ENCODE measurements around the gene FOXE3.

FOXE3 gene

GRCh38 chr1:47403321-47403910, 12.7 kb upstream of the FOXE3 start:
- Histone ChIP-seq H3K9me3 (ENCODE audit: control insufficient read depth, insufficient read depth, low read depth, low read length) (no peaks in the 10 kb centered on the region), H3K4me3 (ENCODE audit: low read depth, low read length) (no peak overlapping the region), H3K9ac (ENCODE audit: low read length) (no peak overlapping the region), H3K36me3 (ENCODE audit: control insufficient read depth, insufficient read depth, low read length) (no peaks in the 10 kb centered on the region), H3K4me1 (ENCODE audit: control insufficient read depth, insufficient read depth, low read length) (no peaks in the 10 kb centered on the region), H3K27me3 (ENCODE audit: control insufficient read depth, insufficient read depth, low read length) (peaks cover 65% of the 10 kb centered on the region), H3K27ac (ENCODE audit: low read depth, low read length) (no peak overlapping the region)

DNA sequence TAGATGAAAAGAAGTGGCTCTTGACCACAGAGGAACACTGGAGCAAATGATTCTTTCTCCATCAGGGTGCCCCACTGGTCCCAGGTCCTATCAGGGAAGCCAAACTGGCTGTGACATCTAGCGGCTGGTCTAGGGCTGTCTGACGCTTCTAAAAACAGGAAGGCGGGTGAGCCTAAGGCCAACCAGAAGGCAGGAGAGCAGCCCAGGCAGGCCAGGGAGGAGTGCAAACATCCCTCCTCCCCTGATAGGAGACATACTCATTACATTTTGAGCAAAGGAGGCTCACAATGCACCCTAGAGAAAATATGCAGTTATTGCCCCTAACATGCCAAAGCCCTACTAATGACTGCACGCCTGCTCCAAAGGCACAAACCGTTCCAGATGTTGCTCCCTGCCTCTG, 10.4 kb upstream of the FOXE3 start:
- H3K9me3 ChIP-seq (ENCODE audit: control insufficient read depth, insufficient read depth, low read depth, low read length) = no peaks in the 10 kb centered on the region
- H3K36me3 ChIP-seq (ENCODE audit: control insufficient read depth, insufficient read depth, low read length) = no peaks in the 10 kb centered on the region
- no peaks in the 10 kb centered on the region for H3K4me1 ChIP-seq (ENCODE audit: control insufficient read depth, insufficient read depth, low read length)
- H3K4me3 ChIP-seq (ENCODE audit: low read depth, low read length) = no peak overlapping the region
- H3K27me3 ChIP-seq (ENCODE audit: control insufficient read depth, insufficient read depth, low read length) = peaks cover 64% of the 10 kb centered on the region
- H3K9ac ChIP-seq (ENCODE audit: low read length) = no peak overlapping the region
- H3K27ac ChIP-seq (ENCODE audit: low read depth, low read length) = no peak overlapping the region

DNA sequence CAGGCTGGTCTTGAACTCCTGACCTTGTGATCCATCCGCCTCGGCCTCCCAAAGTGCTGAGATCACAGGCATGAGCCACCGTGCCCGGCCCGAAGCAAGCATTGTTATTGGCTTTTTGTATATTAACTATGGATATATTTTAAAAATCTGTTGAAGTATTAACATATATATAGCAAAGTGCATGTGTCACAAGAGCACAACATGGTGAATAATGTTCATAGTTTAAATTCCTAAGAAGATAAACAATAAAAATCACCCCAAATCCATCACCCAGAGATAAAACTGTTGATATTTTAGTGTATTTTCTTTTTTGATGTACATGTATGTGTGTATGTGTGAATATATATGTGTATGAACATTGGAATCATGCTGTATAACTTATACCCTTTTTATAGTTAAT, 9.1 kb upstream of the FOXE3 start:
- no peak overlapping the region for H3K9ac ChIP-seq (ENCODE audit: low read length)
- peaks cover 66% of the 10 kb centered on the region for H3K27me3 ChIP-seq (ENCODE audit: control insufficient read depth, insufficient read depth, low read length)
- no peak overlapping the region for H3K4me3 ChIP-seq (ENCODE audit: low read depth, low read length)
- H3K9me3 ChIP-seq (ENCODE audit: control insufficient read depth, insufficient read depth, low read depth, low read length) = no peaks in the 10 kb centered on the region
- H3K27ac ChIP-seq (ENCODE audit: low read depth, low read length) = no peak overlapping the region
- H3K36me3 ChIP-seq (ENCODE audit: control insufficient read depth, insufficient read depth, low read length) = no peaks in the 10 kb centered on the region
- H3K4me1 ChIP-seq (ENCODE audit: control insufficient read depth, insufficient read depth, low read length) = no peaks in the 10 kb centered on the region

GRCh38 chr1:47407481-47407880, 8.6 kb upstream of the FOXE3 start:
- no peak overlapping the region for H3K4me3 ChIP-seq (ENCODE audit: low read depth, low read length)
- H3K36me3 ChIP-seq (ENCODE audit: control insufficient read depth, insufficient read depth, low read length) = no peaks in the 10 kb centered on the region
- no peaks in the 10 kb centered on the region for H3K9me3 ChIP-seq (ENCODE audit: control insufficient read depth, insufficient read depth, low read depth, low read length)
- no peak overlapping the region for H3K9ac ChIP-seq (ENCODE audit: low read length)
- H3K27ac ChIP-seq (ENCODE audit: low read depth, low read length) = no peak overlapping the region
- H3K4me1 ChIP-seq (ENCODE audit: control insufficient read depth, insufficient read depth, low read length) = no peaks in the 10 kb centered on the region; the same call in 1 of the 2 replicates
- peaks cover 65% of the 10 kb centered on the region for H3K27me3 ChIP-seq (ENCODE audit: control insufficient read depth, insufficient read depth, low read length)

GRCh38 chr1:47409311-47410067, 6.6 kb upstream of the FOXE3 start:
- Histone ChIP-seq H3K27ac (ENCODE audit: low read depth, low read length) (no peak overlapping the region), H3K4me3 (ENCODE audit: low read depth, low read length) (no peak overlapping the region), H3K4me1 (ENCODE audit: control insufficient read depth, insufficient read depth, low read length) (no peaks in the 10 kb centered on the region; the same call in 1 of the 2 replicates), H3K27me3 (ENCODE audit: control insufficient read depth, insufficient read depth, low read length) (peaks cover 67% of the 10 kb centered on the region), H3K9ac (ENCODE audit: low read length) (no peak overlapping the region), H3K36me3 (ENCODE audit: control insufficient read depth, insufficient read depth, low read length) (no peaks in the 10 kb centered on the region), H3K9me3 (ENCODE audit: control insufficient read depth, insufficient read depth, low read depth, low read length) (no peaks in the 10 kb centered on the region)

DNA sequence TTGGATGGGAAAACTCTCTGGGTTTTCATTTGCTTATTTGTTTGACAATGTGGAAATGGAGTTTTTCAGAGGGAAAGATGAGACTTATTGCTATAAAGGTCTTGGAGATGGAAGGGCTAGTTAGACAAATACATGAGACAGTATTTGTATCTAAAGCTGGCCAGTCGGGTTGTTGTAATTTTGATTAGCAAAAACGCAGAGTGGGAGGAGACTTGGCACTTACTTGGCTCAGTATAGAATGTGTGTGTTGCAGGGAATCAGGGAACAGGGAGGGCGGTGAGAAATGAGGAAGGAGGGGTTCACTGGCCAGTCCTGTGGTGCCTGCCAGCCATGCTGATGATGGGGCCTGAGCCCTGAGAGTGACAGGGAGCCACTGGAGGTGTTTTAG, 6.0 kb upstream of the FOXE3 start:
- Histone ChIP-seq H3K27ac (ENCODE audit: low read depth, low read length) (no peak overlapping the region), H3K4me1 (ENCODE audit: control insufficient read depth, insufficient read depth, low read length) (no peaks in the 10 kb centered on the region; the same call in 1 of the 2 replicates), H3K9me3 (ENCODE audit: control insufficient read depth, insufficient read depth, low read depth, low read length) (no peaks in the 10 kb centered on the region), H3K27me3 (ENCODE audit: control insufficient read depth, insufficient read depth, low read length) (peaks cover 69% of the 10 kb centered on the region), H3K36me3 (ENCODE audit: control insufficient read depth, insufficient read depth, low read length) (no peaks in the 10 kb centered on the region), H3K9ac (ENCODE audit: low read length) (no peak overlapping the region), H3K4me3 (ENCODE audit: low read depth, low read length) (no peak overlapping the region)

DNA sequence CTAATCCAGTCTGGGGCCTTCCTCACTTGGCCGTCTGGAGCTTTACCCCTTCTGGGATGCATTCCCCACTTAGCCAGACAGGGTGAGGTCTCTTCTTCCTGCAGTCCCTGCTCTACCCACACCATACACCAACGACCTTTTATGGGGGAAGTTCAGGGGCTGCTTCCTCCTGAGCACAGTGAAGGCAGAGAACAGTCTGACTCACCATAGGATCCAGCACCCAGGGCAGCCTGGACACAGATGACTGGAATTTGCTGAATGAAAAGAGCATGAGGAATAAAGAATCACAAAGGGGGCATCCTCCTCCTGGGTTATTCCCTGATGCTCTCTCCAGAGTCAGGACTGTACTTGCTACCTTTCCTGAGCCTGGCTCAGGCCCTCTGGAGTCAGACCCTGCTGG, 4.6 kb upstream of the FOXE3 start:
- H3K4me1 ChIP-seq (ENCODE audit: control insufficient read depth, insufficient read depth, low read length) = no peaks in the 10 kb centered on the region; the same call in 1 of the 2 replicates
- no peaks in the 10 kb centered on the region for H3K36me3 ChIP-seq (ENCODE audit: control insufficient read depth, insufficient read depth, low read length)
- peaks cover 79% of the 10 kb centered on the region for H3K27me3 ChIP-seq (ENCODE audit: control insufficient read depth, insufficient read depth, low read length)
- no peak overlapping the region for H3K4me3 ChIP-seq (ENCODE audit: low read depth, low read length)
- H3K9me3 ChIP-seq (ENCODE audit: control insufficient read depth, insufficient read depth, low read depth, low read length) = no peaks in the 10 kb centered on the region
- no peak overlapping the region for H3K9ac ChIP-seq (ENCODE audit: low read length)
- H3K27ac ChIP-seq (ENCODE audit: low read depth, low read length) = no peak overlapping the region

- Histone ChIP-seq H3K36me3 (ENCODE audit: control insufficient read depth, insufficient read depth, low read length) (no peaks in the 10 kb centered on the region), H3K27ac (ENCODE audit: low read depth, low read length) (no peak overlapping the region), H3K4me3 (ENCODE audit: low read depth, low read length) (no peak overlapping the region), H3K9me3 (ENCODE audit: control insufficient read depth, insufficient read depth, low read depth, low read length) (no peaks in the 10 kb centered on the region), H3K27me3 (ENCODE audit: control insufficient read depth, insufficient read depth, low read length) (peaks cover 89% of the 10 kb centered on the region), H3K9ac (ENCODE audit: low read length) (no peak overlapping the region), H3K4me1 (ENCODE audit: control insufficient read depth, insufficient read depth, low read length) (no peaks in the 10 kb centered on the region; the same call in 1 of the 2 replicates)
Observed at GRCh38 chr1:47412437-47412836, 3.6 kb upstream of the FOXE3 start.

- Histone ChIP-seq H3K27ac (ENCODE audit: low read depth, low read length) (no peak overlapping the region), H3K9me3 (ENCODE audit: control insufficient read depth, insufficient read depth, low read depth, low read length) (no peaks in the 10 kb centered on the region), H3K36me3 (ENCODE audit: control insufficient read depth, insufficient read depth, low read length) (no peaks in the 10 kb centered on the region), H3K27me3 (ENCODE audit: control insufficient read depth, insufficient read depth, low read length) (peaks cover 99% of the 10 kb centered on the region), H3K4me1 (ENCODE audit: control insufficient read depth, insufficient read depth, low read length) (no peaks in the 10 kb centered on the region; the same call in 1 of the 2 replicates), H3K4me3 (ENCODE audit: low read depth, low read length) (peak overlapping the region; percentile 48), H3K9ac (ENCODE audit: low read length) (no peak overlapping the region)
Observed at GRCh38 chr1:47416319-47417169, 459 bp downstream of the FOXE3 start.

- peaks cover 98% of the 10 kb centered on the region for H3K27me3 ChIP-seq (ENCODE audit: control insufficient read depth, insufficient read depth, low read length)
- no peaks in the 10 kb centered on the region for H3K9me3 ChIP-seq (ENCODE audit: control insufficient read depth, insufficient read depth, low read depth, low read length)
- no peak overlapping the region for H3K9ac ChIP-seq (ENCODE audit: low read length)
- H3K4me3 ChIP-seq (ENCODE audit: low read depth, low read length) = peak overlapping the region; percentile 48; the same call in 1 of the 2 replicates
- H3K27ac ChIP-seq (ENCODE audit: low read depth, low read length) = no peak overlapping the region
- H3K36me3 ChIP-seq (ENCODE audit: control insufficient read depth, insufficient read depth, low read length) = no peaks in the 10 kb centered on the region
- no peaks in the 10 kb centered on the region; the same call in 1 of the 2 replicates for H3K4me1 ChIP-seq (ENCODE audit: control insufficient read depth, insufficient read depth, low read length)
Observed at GRCh38 chr1:47417170-47418044, 1.3 kb downstream of the FOXE3 start.
